T-cell (primary cell): Measurements from ENCODE around the gene RTN1. TPM values are rescaled to one million over a fixed set of nuclear protein-coding genes. Genes with fewer than 3 reads are reported as not detected.
A peak's percentile ranks its signal among the peaks of the same experiment; 100 is the strongest.
"Not testable (repeated sequence)": the region's sequence is repeated elsewhere in the genome, so short reads cannot be mapped to it uniquely, and the experiment has no call there.

ENCODE experiments used
- ATAC-seq, 4 experiments: fragments of 200-7000 bp in 3 of 4; fragments of 150-1000 bp in 1 of 4; cut with Tn5 transposase; replicated peaks in 1 of 4; 1 replicate in 3 of 4; 2 replicates in 1 of 4; pipeline ENCODE4 v1.10.0; 2021; ENCODE audit warnings: moderate library complexity in 3 of 4, mild to moderate bottlenecking in 2 of 4, moderate number of reproducible peaks in 1 of 4
- CTCF ChIA-PET, 2 donors: fragments of 300-600 bp; sonication (Branson Sonifier 250); formaldehyde crosslinking; loops; one replicate each; lab custom pipeline; 2022; ENCODE audit warnings: antibody characterized with exemption in 2 of 2; lab: Charles Lee
- POLR2A ChIA-PET, 2 donors: fragments of 300-600 bp; sonication (Branson Sonifier 250); formaldehyde crosslinking; loops; one replicate each; lab custom pipeline; 2022; ENCODE audit warnings: antibody characterized with exemption in 2 of 2; lab: Charles Lee
- DNase-seq, 35 experiments: peaks; one replicate each; pipeline versions ENCODE4 v3.0.0 to v3.0.0-alpha.2; 2013 to 2023
- H3K27ac ChIP-seq: one replicate; pipeline ENCODE4 v1.5.1; 2013; ENCODE audit warnings: low read length
- H3K27me3 ChIP-seq, 2 experiments: replicated peaks in 1 of 2; 1 replicate in 1 of 2; 2 replicates in 1 of 2; pipeline versions ENCODE4 v1.6.1 to v1.7.0; 2013; ENCODE audit warnings: low read length in 1 of 2, mixed read lengths in 1 of 2; ENCODE audit not compliant: control insufficient read depth in 2 of 2, insufficient read depth in 2 of 2; ENCODE audit errors: extremely low read depth in 1 of 2
- H3K36me3 ChIP-seq, 2 donors: 1 replicate in 1 of 2; 2 replicates in 1 of 2; pipeline versions ENCODE4 v1.6.1 to v1.7.0; 2013; ENCODE audit warnings: low read length in 1 of 2; ENCODE audit not compliant: control insufficient read depth in 2 of 2, insufficient read depth in 1 of 2; ENCODE audit errors: extremely low read depth in 1 of 2
- H3K4me1 ChIP-seq, 2 experiments: 1 replicate in 1 of 2; 2 replicates in 1 of 2; pipeline versions ENCODE4 v1.6.1 to v1.7.0; 2013; ENCODE audit warnings: low read length in 2 of 2, mixed read lengths in 1 of 2; ENCODE audit not compliant: insufficient read depth in 2 of 2, control insufficient read depth in 1 of 2; ENCODE audit errors: extremely low read depth in 1 of 2
- H3K4me3 ChIP-seq, 2 donors: 1 replicate in 1 of 2; 2 replicates in 1 of 2; pipeline versions ENCODE4 v1.5.1 to v1.7.0; 2013; ENCODE audit warnings: mild to moderate bottlenecking in 2 of 2, low read length in 1 of 2, moderate library complexity in 1 of 2; ENCODE audit not compliant: control insufficient read depth in 1 of 2; ENCODE audit errors: extremely low read depth in 1 of 2
- H3K9me3 ChIP-seq: 2 replicates; pipeline ENCODE4 v1.7.0; 2013
- H3K27ac Mint-ChIP-seq, 2 donors: one replicate each; pipeline ENCODE4 v1.8.0; 2020 to 2021; ENCODE audit warnings: mild to moderate bottlenecking in 2 of 2, mixed read lengths in 2 of 2
- H3K27me3 Mint-ChIP-seq, 2 donors: one replicate each; pipeline ENCODE4 v1.8.0; 2021 to 2022; ENCODE audit warnings: mixed read lengths in 2 of 2
- H3K36me3 Mint-ChIP-seq: one replicate; pipeline ENCODE4 v1.8.0; 2021; ENCODE audit warnings: mixed read lengths
- H3K4me1 Mint-ChIP-seq, 3 donors: one replicate each; pipeline ENCODE4 v1.8.0; 2020 to 2022; ENCODE audit warnings: mixed read lengths in 3 of 3, mild to moderate bottlenecking in 1 of 3
- H3K4me3 Mint-ChIP-seq, 3 donors: one replicate each; pipeline ENCODE4 v1.8.0; 2020 to 2022; ENCODE audit warnings: mild to moderate bottlenecking in 3 of 3, mixed read lengths in 3 of 3, moderate library complexity in 3 of 3
- H3K9me3 Mint-ChIP-seq, 3 donors: one replicate each; pipeline ENCODE4 v1.8.0; 2020 to 2022; ENCODE audit warnings: mixed read lengths in 3 of 3
- WGBS: methylation state at CpG from one replicate; pipeline ENCODE4 v1.1.5; 2013; ENCODE audit warnings: missing lambda C conversion rate; ENCODE audit not compliant: insufficient coverage; 5-methylcytosine and 5-hydroxymethylcytosine counted together
- total RNA-seq, 35 experiments: library from RNA in 6 of 35; stranded (reverse) in 6 of 35; fragments of 120-200 nt in 1 of 35; gene quantifications; one replicate each; pipeline versions ENCODE4 v1.2.1 to v1.2.4 and lab custom pipeline; 2013 to 2026

RTN1 gene
- total RNA-seq, 5 donors from 2014 or later (not counting 1 experiment from before 2014, with no cell fraction given), result 0.25 TPM; not detected in 4

- H3K4me1 ChIP-seq, ATAC-seq, H3K27me3 Mint-ChIP-seq, H3K27ac Mint-ChIP-seq, POLR2A ChIA-PET, H3K4me3 Mint-ChIP-seq, H3K4me1 Mint-ChIP-seq, H3K36me3 Mint-ChIP-seq, H3K36me3 ChIP-seq, DNase-seq, H3K27ac ChIP-seq, H3K27me3 ChIP-seq, H3K9me3 ChIP-seq, H3K4me3 ChIP-seq, CTCF ChIA-PET: not testable (repeated sequence)
- WGBS, result 83% methylated on average over 2 of the region's 10 CpGs
- H3K9me3 Mint-ChIP-seq, result peaks cover 13 to 26% (median 16%) of the 10 kb centered on the region in 3 donors
These were observed 216.4 kb downstream of the RTN1 start for GRCh38 chr14:59654131-59654530.

GRCh38 chr14:59646832-59647231 is 223.7 kb downstream of the RTN1 start:
- H3K27ac Mint-ChIP-seq, POLR2A ChIA-PET, H3K4me3 Mint-ChIP-seq, H3K9me3 ChIP-seq, H3K36me3 ChIP-seq, H3K27me3 Mint-ChIP-seq, ATAC-seq, CTCF ChIA-PET, DNase-seq, H3K4me1 ChIP-seq, H3K4me3 ChIP-seq, H3K4me1 Mint-ChIP-seq, H3K36me3 Mint-ChIP-seq, H3K27ac ChIP-seq: not testable (repeated sequence)
- peaks cover 32 to 60% (median 41%) of the 10 kb centered on the region in 3 donors for H3K9me3 Mint-ChIP-seq
- no CpG with 5 or more reads among the region's 1 CpG for WGBS
- peaks cover 0 to 17% of the 10 kb centered on the region in 2 experiments for H3K27me3 ChIP-seq

GRCh38 chr14:59638885-59639284 is 231.7 kb downstream of the RTN1 start:
- Histone ChIP-seq H3K4me1 (no peaks in the 10 kb centered on the region), H3K27me3 (peaks cover 0 to 3% of the 10 kb centered on the region in 2 experiments), H3K27ac (no peak overlapping the region), H3K36me3 (no peaks in the 10 kb centered on the region), H3K9me3 (no peaks in the 10 kb centered on the region), H3K4me3 (no peak overlapping the region)
- peaks cover 3 to 10% of the 10 kb centered on the region in 2 donors for H3K27me3 Mint-ChIP-seq
- POLR2A ChIA-PET, result no interaction called here
- no peak overlapping the region for H3K27ac Mint-ChIP-seq
- no CpG with 5 or more reads among the region's 4 CpGs for whole genome bisulfite sequencing
- CTCF ChIA-PET, result no interaction called here
- no peaks in the 10 kb centered on the region for H3K36me3 Mint-ChIP-seq
- H3K4me1 Mint-ChIP-seq, result no peaks in the 10 kb centered on the region
- no peak overlapping the region for H3K4me3 Mint-ChIP-seq
- ATAC-seq (no peak), DNase-seq (no peak)
- peaks cover 3 to 26% (median 8%) of the 10 kb centered on the region in 3 donors for H3K9me3 Mint-ChIP-seq

DNA sequence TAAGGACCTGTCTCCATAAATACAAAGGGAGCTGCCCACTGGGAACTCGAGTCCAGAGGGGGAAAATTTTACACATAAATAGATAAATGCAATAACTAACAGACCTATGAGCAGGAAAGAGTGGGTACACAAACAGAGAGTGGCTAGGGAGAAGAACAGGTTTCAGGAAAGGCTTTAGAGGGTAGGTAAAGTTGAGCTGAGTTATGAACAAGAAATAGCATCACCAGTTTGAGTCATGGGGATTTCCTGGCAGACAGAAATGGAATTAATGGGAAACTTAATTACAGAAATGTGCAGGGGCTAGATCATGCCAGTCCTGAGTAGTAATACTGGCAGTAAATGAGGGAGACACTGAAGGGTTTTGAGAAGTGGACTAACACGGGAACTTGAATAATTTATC is 236.0 kb downstream of the RTN1 start:
- Mint-ChIP-seq H3K4me3 (no peak overlapping the region), H3K27ac (no peak overlapping the region), H3K27me3 (peaks cover 27 to 40% of the 10 kb centered on the region in 2 donors), H3K4me1 (peaks cover 0 to 5% (median 2%) of the 10 kb centered on the region in 3 donors), H3K36me3 (no peaks in the 10 kb centered on the region), H3K9me3 (peaks cover 0 to 11% (median 8%) of the 10 kb centered on the region in 3 donors)
- H3K4me3 ChIP-seq, result no peak overlapping the region
- no peaks in the 10 kb centered on the region for H3K4me1 ChIP-seq
- H3K36me3 ChIP-seq, result no peaks in the 10 kb centered on the region
- H3K27me3 ChIP-seq, result peaks cover 6 to 14% of the 10 kb centered on the region in 2 experiments
- no peaks in the 10 kb centered on the region for H3K9me3 ChIP-seq
- ChIA-PET CTCF (no interaction called here), POLR2A (no interaction called here)
- DNase-seq (no peak), ATAC-seq (no peak)
- H3K27ac ChIP-seq, result no peak overlapping the region
- no CpG with 5 or more reads among the region's 2 CpGs for WGBS

DNA sequence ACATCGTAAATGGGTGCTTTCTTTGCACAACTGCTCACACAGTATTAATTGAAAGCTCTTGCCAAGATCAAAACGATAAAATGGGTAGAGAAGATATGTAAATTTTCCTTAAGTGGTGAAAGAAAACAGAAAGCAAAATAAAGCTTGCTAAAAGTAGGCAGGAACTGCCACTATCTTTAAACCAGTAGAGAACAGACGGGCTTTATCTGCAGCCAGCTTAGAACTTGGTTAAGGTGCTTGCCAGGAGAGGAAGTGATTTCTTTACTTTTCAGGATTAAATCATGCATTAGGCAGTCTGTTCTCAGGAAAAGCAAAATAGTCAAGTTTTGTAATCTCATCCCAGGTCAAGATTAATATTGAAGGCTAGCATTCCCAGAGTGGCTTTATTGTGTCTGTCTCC is 237.1 kb downstream of the RTN1 start:
- DNase-seq, result no peak
- H3K4me1 ChIP-seq, result no peaks in the 10 kb centered on the region
- peaks cover 38 to 48% of the 10 kb centered on the region in 2 donors for H3K27me3 Mint-ChIP-seq
- no peaks in the 10 kb centered on the region for H3K9me3 ChIP-seq
- H3K4me3 ChIP-seq, result no peak overlapping the region
- no peak overlapping the region for H3K27ac ChIP-seq
- peaks cover 0 to 11% (median 8%) of the 10 kb centered on the region in 3 donors for H3K9me3 Mint-ChIP-seq
- H3K4me1 Mint-ChIP-seq, result peaks cover 0 to 5% (median 2%) of the 10 kb centered on the region in 3 donors
- WGBS, result no CpG with 5 or more reads among the region's 3 CpGs
- H3K27me3 ChIP-seq, result peaks cover 12 to 14% of the 10 kb centered on the region in 2 experiments
- ATAC-seq, result no peak
- H3K36me3 Mint-ChIP-seq, result no peaks in the 10 kb centered on the region
- ChIA-PET POLR2A (no interaction called here), CTCF (no interaction called here)
- no peaks in the 10 kb centered on the region for H3K36me3 ChIP-seq
- H3K27ac Mint-ChIP-seq, result no peak overlapping the region
- no peak overlapping the region for H3K4me3 Mint-ChIP-seq

DNA sequence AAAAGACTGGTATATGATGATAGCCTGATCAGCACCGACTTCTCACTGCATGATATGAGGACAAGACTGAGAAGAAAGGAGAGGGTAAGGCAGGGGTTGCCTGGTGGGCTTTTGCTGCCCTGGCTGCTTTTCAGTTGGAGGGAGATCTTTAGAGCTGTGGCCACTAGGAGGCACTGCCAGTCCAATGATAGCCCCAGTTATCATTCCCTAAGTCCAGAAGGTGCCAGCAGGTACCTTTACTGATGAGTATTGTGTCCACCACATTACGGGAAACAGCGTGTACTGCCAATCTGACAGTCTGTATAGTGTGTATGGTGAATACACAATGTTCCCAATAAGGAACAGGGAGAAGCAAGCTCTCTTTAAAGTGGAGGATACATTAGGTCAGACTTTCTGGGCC is 238.2 kb downstream of the RTN1 start:
- no peak overlapping the region for H3K4me3 ChIP-seq
- Mint-ChIP-seq H3K27ac (no peak overlapping the region), H3K27me3 (peaks cover 43 to 54% of the 10 kb centered on the region in 2 donors), H3K4me1 (peaks cover 0 to 5% (median 2%) of the 10 kb centered on the region in 3 donors), H3K9me3 (peaks cover 0 to 11% (median 8%) of the 10 kb centered on the region in 3 donors), H3K4me3 (no peak overlapping the region), H3K36me3 (no peaks in the 10 kb centered on the region)
- no peaks in the 10 kb centered on the region for H3K4me1 ChIP-seq
- POLR2A ChIA-PET, result no interaction called here
- no peak for ATAC-seq
- peak in 1 of 35 experiments; percentile 15 for DNase-seq
- CTCF ChIA-PET, result interaction anchor here in 1 of 2 donors (0.8 to 1.1 kb wide), 2 partner anchors 9 to 265 kb away, joined by 3 to 5 read pairs; no protein-coding TSS in a partner anchor
- WGBS, result 40% methylated on average over 1 of the region's 3 CpGs
- no peaks in the 10 kb centered on the region for H3K9me3 ChIP-seq
- H3K36me3 ChIP-seq, result no peaks in the 10 kb centered on the region
- no peak overlapping the region for H3K27ac ChIP-seq
- H3K27me3 ChIP-seq, result peaks cover 12 to 16% of the 10 kb centered on the region in 2 experiments
